ENCODE results near the gene SLC23A2. TPM values are rescaled to one million over a fixed set of nuclear protein-coding genes. Genes with fewer than 3 reads are reported as not detected.

SLC23A2 gene
- total and polyA plus RNA-seq, 12 donors, result 51.0 to 294 (median 145) TPM

- Histone ChIP-seq H3K9me3 (replicated peaks in 1 of 3) (no peaks in the 10 kb centered on the region), H3K27ac (peak overlapping the region in 3 of 5 donors; percentile 40 to 89 (median 42)), H3K36me3 (replicated peaks in 1 of 2) (no peaks in the 10 kb centered on the region), H3K27me3 (no peaks in the 10 kb centered on the region), H3K4me1 (replicated peaks in 1 of 2) (peaks cover 30 to 33% of the 10 kb centered on the region in 2 donors), H3K4me3 (peak overlapping the region in 1 of 4 donors; percentile 97)
- DNase-seq, result no peak
- TF ChIP-seq CTCF (IDR thresholded peaks at IDR 0.05), result peak in 4 of 6 experiments; percentile 3 to 43 (median 30)
- no peak for TF ChIP-seq POLR2A (IDR thresholded peaks at IDR 0.05)
- intact Hi-C loops (cut with DNase I), result no loop called here
- 59 to 61% (median 61%) methylated on average over 5 of the region's 5 CpGs for WGBS, 4 donors
Measured at GRCh38 chr20:4998160-4998651, 3.1 kb downstream of the SLC23A2 start.

- Histone ChIP-seq H3K4me3 (no peak overlapping the region), H3K36me3 (replicated peaks in 1 of 2) (no peaks in the 10 kb centered on the region), H3K9me3 (replicated peaks in 1 of 3) (no peaks in the 10 kb centered on the region), H3K27ac (peak overlapping the region in 3 of 5 donors; percentile 34 to 89 (median 36)), H3K27me3 (no peaks in the 10 kb centered on the region), H3K4me1 (replicated peaks in 1 of 2) (peaks cover 30 to 35% of the 10 kb centered on the region in 2 donors)
- peak in 1 of 7 donors; percentile 0 for DNase-seq
- 91 to 98% (median 95%) methylated on average over 2 of the region's 2 CpGs for WGBS, 4 donors
- intact Hi-C loops (cut with DNase I), result no loop called here
- TF ChIP-seq POLR2A (IDR thresholded peaks at IDR 0.05) (no peak), CTCF (IDR thresholded peaks at IDR 0.05) (no peak)
Measured at GRCh38 chr20:4997222-4997621, 4.1 kb downstream of the SLC23A2 start.

- TF ChIP-seq POLR2A (IDR thresholded peaks at IDR 0.05), result no peak
- no peak for TF ChIP-seq CTCF (IDR thresholded peaks at IDR 0.05)
- Histone ChIP-seq H3K36me3 (replicated peaks in 1 of 2) (no peaks in the 10 kb centered on the region), H3K27ac (peak overlapping the region; percentile 1 to 68 (median 60)), H3K4me1 (replicated peaks in 1 of 2) (peaks cover 16 to 53% of the 10 kb centered on the region in 2 donors), H3K4me3 (no peak overlapping the region), H3K27me3 (no peaks in the 10 kb centered on the region), H3K9me3 (replicated peaks in 1 of 3) (no peaks in the 10 kb centered on the region)
- peak in 2 of 7 donors; percentile 60 to 69 for DNase-seq
- WGBS, 4 donors, result 46 to 50% (median 47%) methylated on average over 5 of the region's 5 CpGs
- intact Hi-C loops (cut with DNase I), result no loop called here
Measured at GRCh38 chr20:4989570-4989969, 11.7 kb downstream of the SLC23A2 start.

- Histone ChIP-seq H3K27me3 (no peaks in the 10 kb centered on the region), H3K4me3 (no peak overlapping the region), H3K9me3 (replicated peaks in 1 of 3) (no peaks in the 10 kb centered on the region), H3K4me1 (replicated peaks in 1 of 2) (peaks cover 16 to 53% of the 10 kb centered on the region in 2 donors), H3K27ac (peak overlapping the region in 4 of 5 donors; percentile 24 to 48 (median 38)), H3K36me3 (replicated peaks in 1 of 2) (no peaks in the 10 kb centered on the region)
- TF ChIP-seq CTCF (IDR thresholded peaks at IDR 0.05) (no peak), POLR2A (IDR thresholded peaks at IDR 0.05) (no peak)
- 42 to 62% (median 54%) methylated on average over 6 of the region's 6 CpGs for WGBS, 4 donors
- DNase-seq, result peak in 1 of 7 donors; percentile 6
- intact Hi-C loops (cut with DNase I), result no loop called here
Measured at GRCh38 chr20:4987130-4987529, 14.2 kb downstream of the SLC23A2 start.
